ENCODE data around the gene FOS.
"Not testable (repeated sequence)": the region's sequence is repeated elsewhere in the genome, so short reads cannot be mapped to it uniquely, and the experiment has no call there.

The FOS gene

GRCh38 chr14:75277008-75277814 lies 1.4 kb upstream of the FOS start:
- DNase-seq = peak; percentile 81

- no peak for DNase-seq
Observed at GRCh38 chr14:75277815-75278421, 710 bp upstream of the FOS start.

GRCh38 chr14:75279153-75279762 lies 630 bp downstream of the FOS start:
- DNase-seq = peak; percentile 55

- no peak for DNase-seq
Observed at GRCh38 chr14:75279763-75280290, 1.2 kb downstream of the FOS start.

GRCh38 chr14:75280291-75280830 lies 1.7 kb downstream of the FOS start:
- no peak for DNase-seq

GRCh38 chr14:75280831-75281653 lies 2.4 kb downstream of the FOS start:
- DNase-seq = no peak

- DNase-seq = no peak
Observed at GRCh38 chr14:75281654-75282019, 3.0 kb downstream of the FOS start.

- no peak for DNase-seq
Observed at GRCh38 chr14:75282170-75282554, 3.5 kb downstream of the FOS start.

- not testable (repeated sequence) for DNase-seq
Observed at GRCh38 chr14:75282555-75283161, 4.0 kb downstream of the FOS start.

GRCh38 chr14:75283162-75283832 lies 4.7 kb downstream of the FOS start:
- no peak for DNase-seq

- no peak for DNase-seq
Observed at GRCh38 chr14:75283833-75284563, 5.4 kb downstream of the FOS start.

- DNase-seq = no peak
Observed at GRCh38 chr14:75285331-75285730, 6.7 kb downstream of the FOS start.

- DNase-seq = no peak
Observed at GRCh38 chr14:75286313-75286712, 7.7 kb downstream of the FOS start.

GRCh38 chr14:75289840-75290388 lies 11.3 kb downstream of the FOS start:
- DNase-seq = no peak

- no peak for DNase-seq
Observed at GRCh38 chr14:75290851-75291250, 12.2 kb downstream of the FOS start.

GRCh38 chr14:75291331-75291730 lies 12.7 kb downstream of the FOS start:
- DNase-seq = no peak

- DNase-seq = no peak
Observed at GRCh38 chr14:75292101-75292563, 13.5 kb downstream of the FOS start.

- no peak for DNase-seq
Observed at GRCh38 chr14:75292886-75293285, 14.3 kb downstream of the FOS start.

- peak; percentile 94 for DNase-seq
Observed at GRCh38 chr14:75293920-75294648, 15.5 kb downstream of the FOS start.

- DNase-seq = no peak
Observed at GRCh38 chr14:75294649-75295033, 16.0 kb downstream of the FOS start.
